IMR-90 (cell line): Measurements from ENCODE around the gene DCDC1. TPM values are rescaled to one million over a fixed set of nuclear protein-coding genes. Genes with fewer than 3 reads are reported as not detected.

ENCODE experiments used
- ATAC-seq: fragments of 200-7000 bp; cut with Tn5 transposase; 2 replicates; pipeline ENCODE4 v1.9.1; 2020; ENCODE audit warnings: low read depth, mild to moderate bottlenecking, moderate library complexity
- BruUV-seq: library from RNA; stranded (reverse); fragments of 400-500 nt; replicated peaks from 2 replicates; lab custom pipeline; 2021; lab: Mats Ljungman, UMichigan
- CTCF ChIA-PET: fragments of 300-600 bp; formaldehyde crosslinking; extraction: SDS; loops from one replicate; lab custom pipeline; 2021; ENCODE audit warnings: antibody characterized with exemption; lab: Yijun Ruan, JAX
- POLR2A ChIA-PET: fragments of 300-600 bp; sonication (Branson Sonifier 250); formaldehyde crosslinking; loops from one replicate; lab custom pipeline; 2022; ENCODE audit warnings: antibody characterized with exemption; ENCODE audit not compliant: unreplicated experiment; lab: Charles Lee
- DNase-seq: peaks from one replicate; pipeline ENCODE4 v3.0.0; 2013
- H2AFZ ChIP-seq: replicated peaks from 2 replicates; pipeline ENCODE3; 2013; ENCODE audit warnings: low read length, mild to moderate bottlenecking; ENCODE audit not compliant: poor library complexity
- H2AK5ac ChIP-seq: 2 replicates; pipeline ENCODE4 v1.6.1; 2013; ENCODE audit warnings: low read depth, low read length, inconsistent platforms
- H2AK9ac ChIP-seq: replicated peaks from 2 replicates; pipeline ENCODE3; 2013; ENCODE audit warnings: mild to moderate bottlenecking, low read depth, low read length, moderate library complexity; ENCODE audit not compliant: poor library complexity
- H2BK120ac ChIP-seq: 2 replicates; pipeline ENCODE4 v1.6.1; 2013; ENCODE audit warnings: low read depth, low read length, inconsistent platforms
- H2BK15ac ChIP-seq: 3 replicates; pipeline ENCODE4 v1.6.1; 2013; ENCODE audit warnings: low read depth, low read length, inconsistent platforms
- H2BK20ac ChIP-seq: 2 replicates; pipeline ENCODE4 v1.6.1; 2013; ENCODE audit warnings: low read depth, mild to moderate bottlenecking, inconsistent platforms, low read length, moderate library complexity
- H2BK5ac ChIP-seq: 2 replicates; pipeline ENCODE4 v1.6.1; 2013; ENCODE audit warnings: mild to moderate bottlenecking, low read depth, low read length, inconsistent platforms; ENCODE audit not compliant: poor library complexity, severe bottlenecking
- H3K14ac ChIP-seq: replicated peaks from 2 replicates; pipeline ENCODE4 v1.6.1; 2013; ENCODE audit warnings: low read depth, low read length, inconsistent platforms
- H3K18ac ChIP-seq: 2 replicates; pipeline ENCODE4 v1.6.1; 2013; ENCODE audit warnings: low read depth, low read length, control low read depth
- H3K23ac ChIP-seq: 2 replicates; pipeline ENCODE4 v1.6.1; 2013; ENCODE audit warnings: low read depth, low read length, inconsistent platforms
- H3K27ac ChIP-seq: 2 replicates; pipeline ENCODE4 v1.5.1; 2013; ENCODE audit warnings: mild to moderate bottlenecking, control low read depth, low read length; ENCODE audit not compliant: insufficient read depth
- H3K27me3 ChIP-seq: 2 replicates; pipeline ENCODE4 v1.6.1; 2013; ENCODE audit warnings: low read length; ENCODE audit not compliant: control insufficient read depth, insufficient read depth
- H3K36me3 ChIP-seq: 2 replicates; pipeline ENCODE4 v1.6.1; 2013; ENCODE audit warnings: low read length, mixed read lengths; ENCODE audit not compliant: control insufficient read depth, insufficient read depth
- H3K4ac ChIP-seq: 2 replicates; pipeline ENCODE4 v1.6.1; 2013; ENCODE audit warnings: low read depth, low read length, inconsistent platforms
- H3K4me1 ChIP-seq: 2 replicates; pipeline ENCODE4 v1.6.1; 2013; ENCODE audit warnings: low read length, mixed read lengths; ENCODE audit not compliant: control insufficient read depth, insufficient read depth
- H3K4me2 ChIP-seq: 2 replicates; pipeline ENCODE4 v1.6.1; 2013; ENCODE audit warnings: low read depth, mild to moderate bottlenecking, control low read depth, low read length, moderate library complexity
- H3K4me3 ChIP-seq: 2 replicates; pipeline ENCODE4 v1.5.1; 2013; ENCODE audit warnings: low read depth, mild to moderate bottlenecking, control low read depth, low read length, moderate library complexity; ENCODE audit not compliant: insufficient read depth
- H3K56ac ChIP-seq: 2 replicates; pipeline ENCODE4 v1.6.1; 2013; ENCODE audit warnings: low read length, inconsistent platforms; ENCODE audit not compliant: insufficient read depth; ENCODE audit errors: extremely low read depth
- H3K79me1 ChIP-seq, 2 experiments: 2 replicates each; pipeline ENCODE4 v1.6.1; 2013; ENCODE audit warnings: low read length in 2 of 2, inconsistent platforms in 1 of 2, low read depth in 1 of 2
- H3K9ac ChIP-seq: 2 replicates; pipeline ENCODE4 v1.6.1; 2013; ENCODE audit warnings: low read depth, low read length, control low read depth
- H3K9me1 ChIP-seq: 2 replicates; pipeline ENCODE4 v1.6.1; 2013; ENCODE audit warnings: low read length, inconsistent platforms; ENCODE audit not compliant: insufficient read depth
- H3K9me3 ChIP-seq: 2 replicates; pipeline ENCODE4 v1.6.1; 2013; ENCODE audit warnings: low read length; ENCODE audit not compliant: control insufficient read depth, insufficient read depth
- H4K20me1 ChIP-seq: 2 replicates; pipeline ENCODE4 v1.6.1; 2013; ENCODE audit warnings: low read length, inconsistent platforms; ENCODE audit not compliant: insufficient read depth
- H4K5ac ChIP-seq: 2 replicates; pipeline ENCODE4 v1.6.1; 2013; ENCODE audit warnings: mild to moderate bottlenecking, low read depth, low read length, control low read depth
- H4K8ac ChIP-seq, 2 experiments: 2 replicates each; pipeline ENCODE4 v1.6.1; 2013; ENCODE audit warnings: low read depth in 2 of 2, low read length in 2 of 2, control low read depth in 1 of 2, inconsistent platforms in 1 of 2
- H4K91ac ChIP-seq: 2 replicates; pipeline ENCODE4 v1.6.1; 2013; ENCODE audit warnings: low read depth, low read length, inconsistent platforms; ENCODE audit not compliant: insufficient read depth
- CTCF ChIP-seq: conservative IDR thresholded peaks from 2 replicates; pipeline ENCODE4 v1.5.1; 2012; ENCODE audit warnings: mild to moderate bottlenecking, low read depth, low read length, improper control_type of control experiment
- WGBS, 2 experiments: methylation state at CpG; one replicate each; pipeline versions ENCODE4 v1.1.5 to v1.1.7; 2013; ENCODE audit warnings: missing lambda C conversion rate in 2 of 2; ENCODE audit not compliant: insufficient read length in 1 of 2; ENCODE audit errors: extremely low coverage in 2 of 2; 5-methylcytosine and 5-hydroxymethylcytosine counted together
- dilution Hi-C: fragments of 300-500 bp; cut with HindIII; formaldehyde crosslinking; loops from one replicate; pipeline ENCODE4 v1.14.3; 2018; ENCODE audit warnings: low sequenced_read_pairs; ENCODE audit not compliant: unreplicated experiment
- in situ Hi-C: fragments of 300-500 bp; cut with MboI; formaldehyde crosslinking; loops from 3 replicates; pipeline ENCODE4 v1.14.3; 2019; ENCODE audit warnings: low sequenced_read_pairs, inconsistent platforms, mixed read lengths
- intact Hi-C: fragments of 100-400 bp; cut with micrococcal nuclease; formaldehyde crosslinking; loops from 2 replicates; pipeline ENCODE4 v1.10.0; 2022
- polyA plus RNA-seq, 3 experiments: library from polyadenylated mRNA; depleted of rRNA; stranded (reverse); fragments of >200 nt; gene quantifications; 2 replicates each; pipeline ENCODE4 v1.2.3, GENCODE V29; 2012; ENCODE audit warnings: low replicate concordance in 1 of 3
- total RNA-seq: library from RNA; depleted of rRNA; stranded (reverse); fragments of >200 nt; gene quantifications from 2 replicates; pipeline ENCODE4 v1.2.3, GENCODE V29; 2012

The DCDC1 gene
- total and polyA plus RNA-seq, 2 of the 4 experiments (the other 2 are of a cell fraction) = not detected

- no peak overlapping the region for H2AK9ac ChIP-seq
- intact Hi-C loops (no loop called here), dilution Hi-C loops (no loop called here), in situ Hi-C loops (no loop called here)
- no peaks in the 10 kb centered on the region for H3K9me3 ChIP-seq
- no peaks in the 10 kb centered on the region for H3K9me1 ChIP-seq
- no peak overlapping the region for H3K4me3 ChIP-seq
- ATAC-seq = no peak
- H3K56ac ChIP-seq = no peak overlapping the region
- no peak overlapping the region for H3K27ac ChIP-seq
- no peak overlapping the region for H3K14ac ChIP-seq
- no peak overlapping the region for H2AFZ ChIP-seq
- H4K20me1 ChIP-seq = no peaks in the 10 kb centered on the region
- H3K79me1 ChIP-seq = no peaks in the 10 kb centered on the region
- no peak overlapping the region for H2BK5ac ChIP-seq
- no peak overlapping the region for H2BK15ac ChIP-seq
- ChIA-PET POLR2A (no interaction called here), CTCF (no interaction called here)
- no peak overlapping the region for H2AK5ac ChIP-seq
- H3K9ac ChIP-seq = no peak overlapping the region
- no TSS peak for BruUV-seq
- H3K4me2 ChIP-seq = no peak overlapping the region
- no peak overlapping the region for H4K5ac ChIP-seq
- no peaks in the 10 kb centered on the region for H3K27me3 ChIP-seq
- no peak for DNase-seq
- no peak overlapping the region for H3K4ac ChIP-seq
- no peak for TF ChIP-seq CTCF
- no peak overlapping the region for H4K8ac ChIP-seq
- no peak overlapping the region for H4K91ac ChIP-seq
- no peak overlapping the region for H3K23ac ChIP-seq
- H2BK120ac ChIP-seq = no peak overlapping the region
- H3K18ac ChIP-seq = no peak overlapping the region
- H3K36me3 ChIP-seq = no peaks in the 10 kb centered on the region
- H2BK20ac ChIP-seq = no peak overlapping the region
- WGBS, 2 experiments = no CpG with 5 or more reads among the region's 1 CpG
- H3K4me1 ChIP-seq = no peaks in the 10 kb centered on the region
Measured at GRCh38 chr11:30837252-30837651, 532.3 kb downstream of the DCDC1 start.
